BLaER1 (cell line): ENCODE data around the gene ACTR1B.

ENCODE experiments used
- H3K27ac ChIP-seq: shearing (Covaris generic); formaldehyde crosslinking; 2 replicates; pipeline ENCODE4 v1.8.1; 2022
- H3K27me3 ChIP-seq: shearing (Covaris generic); formaldehyde crosslinking; 2 replicates; pipeline ENCODE4 v1.8.1; 2022
- H3K36me3 ChIP-seq: shearing (Covaris generic); formaldehyde crosslinking; 2 replicates; pipeline ENCODE4 v1.8.1; 2022
- H3K4me1 ChIP-seq: shearing (Covaris generic); formaldehyde crosslinking; 2 replicates; pipeline ENCODE4 v1.8.1; 2022
- H3K4me2 ChIP-seq: shearing (Covaris generic); formaldehyde crosslinking; 2 replicates; pipeline ENCODE4 v1.8.1; 2022
- H3K4me3 ChIP-seq: shearing (Covaris generic); formaldehyde crosslinking; 2 replicates; pipeline ENCODE4 v1.8.1; 2022
- H3K9ac ChIP-seq: shearing (Covaris generic); formaldehyde crosslinking; 2 replicates; pipeline ENCODE4 v1.8.1; 2022
- H3K9me3 ChIP-seq: shearing (Covaris generic); formaldehyde crosslinking; 2 replicates; pipeline ENCODE4 v1.8.1; 2022
- H4K20me1 ChIP-seq: shearing (Covaris generic); formaldehyde crosslinking; 2 replicates; pipeline ENCODE4 v1.8.1; 2022
- Cebpa-rat ChIP-seq: shearing (Covaris generic); IDR thresholded peaks from 2 replicates; pipeline ENCODE4 v1.8.1; 2022

The ACTR1B gene

GRCh38 chr2:97660044-97660774 lies 3.6 kb downstream of the ACTR1B start:
- Histone ChIP-seq H3K4me2 (no peak overlapping the region), H3K27me3 (no peaks in the 10 kb centered on the region), H3K27ac (no peak overlapping the region), H3K4me1 (peaks cover 29% of the 10 kb centered on the region), H3K9me3 (no peaks in the 10 kb centered on the region), H3K36me3 (peaks cover 62% of the 10 kb centered on the region), H3K4me3 (no peak overlapping the region), H3K9ac (no peak overlapping the region), H4K20me1 (peaks cover 54% of the 10 kb centered on the region)
- TF ChIP-seq Cebpa-rat, result no peak

DNA sequence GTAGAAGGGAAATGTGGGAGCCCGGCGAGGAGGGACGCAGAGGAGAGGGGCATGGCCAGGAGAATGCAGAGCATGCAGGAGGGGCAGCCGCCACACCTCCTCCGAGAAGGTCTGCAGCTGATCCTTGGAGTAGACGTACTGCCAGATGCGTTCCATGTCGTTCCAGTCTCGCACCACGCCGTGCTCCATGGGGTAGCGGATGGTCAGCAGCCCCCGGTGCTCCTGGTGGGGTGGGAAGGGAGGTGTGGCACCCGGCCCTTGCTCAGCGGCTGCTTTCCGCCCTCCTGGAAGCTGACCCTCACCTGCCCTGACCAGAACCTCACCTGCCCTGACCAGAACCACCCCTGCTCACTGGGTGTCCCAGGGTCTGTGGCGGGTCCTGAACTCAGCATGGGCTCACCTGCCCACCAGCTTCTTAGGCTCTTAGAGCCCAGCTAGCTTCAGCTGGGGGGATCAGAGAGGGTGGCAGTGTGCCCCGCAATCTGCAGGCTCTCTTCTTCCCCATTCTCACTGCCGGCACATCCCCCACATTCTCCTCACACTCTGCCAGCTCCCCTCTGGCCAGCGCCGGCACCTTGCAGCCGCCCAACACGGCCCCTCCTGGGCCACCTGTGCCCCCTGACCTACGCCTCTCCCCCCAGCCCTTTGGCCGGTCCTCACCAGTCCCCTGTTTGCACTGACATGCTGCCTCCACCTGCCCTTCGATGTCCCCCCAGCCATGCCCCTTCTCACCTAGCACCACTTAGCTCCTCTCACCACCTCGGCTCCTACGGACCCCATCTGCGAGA lies 4.4 kb downstream of the ACTR1B start:
- Histone ChIP-seq H3K4me3 (no peak overlapping the region), H3K27ac (no peak overlapping the region), H3K9ac (no peak overlapping the region), H3K4me1 (peaks cover 22% of the 10 kb centered on the region), H3K27me3 (no peaks in the 10 kb centered on the region), H3K9me3 (peaks cover 5% of the 10 kb centered on the region), H3K36me3 (peaks cover 70% of the 10 kb centered on the region), H4K20me1 (peaks cover 54% of the 10 kb centered on the region), H3K4me2 (no peak overlapping the region)
- no peak for TF ChIP-seq Cebpa-rat

GRCh38 chr2:97658691-97659157 lies 5.1 kb downstream of the ACTR1B start:
- H3K27ac ChIP-seq, result no peak overlapping the region
- H3K9me3 ChIP-seq, result peaks cover 12% of the 10 kb centered on the region
- H3K9ac ChIP-seq, result no peak overlapping the region
- no peaks in the 10 kb centered on the region for H3K27me3 ChIP-seq
- peaks cover 54% of the 10 kb centered on the region for H4K20me1 ChIP-seq
- H3K4me2 ChIP-seq, result no peak overlapping the region
- TF ChIP-seq Cebpa-rat, result no peak
- H3K36me3 ChIP-seq, result peaks cover 77% of the 10 kb centered on the region
- no peak overlapping the region for H3K4me3 ChIP-seq
- peaks cover 22% of the 10 kb centered on the region for H3K4me1 ChIP-seq

- Histone ChIP-seq H3K36me3 (peaks cover 82% of the 10 kb centered on the region), H3K9me3 (peaks cover 14% of the 10 kb centered on the region), H4K20me1 (peaks cover 53% of the 10 kb centered on the region), H3K4me1 (peaks cover 21% of the 10 kb centered on the region), H3K4me2 (no peak overlapping the region), H3K27me3 (no peaks in the 10 kb centered on the region), H3K9ac (no peak overlapping the region), H3K4me3 (no peak overlapping the region), H3K27ac (no peak overlapping the region)
- no peak for TF ChIP-seq Cebpa-rat
Observed at GRCh38 chr2:97657986-97658690, 5.7 kb downstream of the ACTR1B start.

DNA sequence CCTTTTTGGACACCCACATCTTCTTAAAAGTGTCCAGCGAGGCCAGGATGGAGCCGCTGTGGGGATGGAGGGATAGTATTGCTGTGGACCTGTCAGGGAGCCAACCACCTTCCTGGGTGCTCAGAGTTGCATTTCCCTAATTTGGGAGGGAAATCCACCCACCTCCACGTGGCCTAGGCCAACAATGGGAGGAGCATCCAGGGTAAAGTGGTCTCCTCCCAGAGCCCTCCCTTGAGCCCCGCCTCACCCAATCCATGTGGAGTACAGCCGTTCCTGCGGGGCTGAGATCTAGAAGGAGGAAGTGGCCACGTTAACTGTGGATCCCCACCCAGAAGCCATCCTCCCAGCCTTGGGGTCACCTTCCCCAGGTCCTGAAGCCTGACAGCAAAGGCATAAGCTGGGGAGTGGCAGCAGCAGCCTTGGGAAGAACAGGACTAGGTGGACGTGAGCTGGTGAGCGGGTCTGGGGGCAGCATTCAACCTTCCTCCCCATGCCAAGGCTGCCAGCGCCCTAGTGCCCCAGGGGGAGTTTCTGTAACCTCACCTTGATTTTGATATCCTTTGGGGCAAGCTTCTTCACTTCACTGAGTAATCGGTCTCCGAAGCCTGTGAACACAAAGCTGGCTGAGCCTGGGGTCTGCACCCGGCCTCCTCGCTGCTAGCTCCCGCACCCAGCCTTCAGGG lies 6.8 kb downstream of the ACTR1B start:
- TF ChIP-seq Cebpa-rat, result no peak
- Histone ChIP-seq H3K36me3 (peaks cover 89% of the 10 kb centered on the region), H4K20me1 (peaks cover 42% of the 10 kb centered on the region), H3K4me2 (no peak overlapping the region), H3K4me1 (peaks cover 10% of the 10 kb centered on the region), H3K4me3 (no peak overlapping the region), H3K9ac (no peak overlapping the region), H3K9me3 (peaks cover 14% of the 10 kb centered on the region), H3K27ac (no peak overlapping the region), H3K27me3 (no peaks in the 10 kb centered on the region)

DNA sequence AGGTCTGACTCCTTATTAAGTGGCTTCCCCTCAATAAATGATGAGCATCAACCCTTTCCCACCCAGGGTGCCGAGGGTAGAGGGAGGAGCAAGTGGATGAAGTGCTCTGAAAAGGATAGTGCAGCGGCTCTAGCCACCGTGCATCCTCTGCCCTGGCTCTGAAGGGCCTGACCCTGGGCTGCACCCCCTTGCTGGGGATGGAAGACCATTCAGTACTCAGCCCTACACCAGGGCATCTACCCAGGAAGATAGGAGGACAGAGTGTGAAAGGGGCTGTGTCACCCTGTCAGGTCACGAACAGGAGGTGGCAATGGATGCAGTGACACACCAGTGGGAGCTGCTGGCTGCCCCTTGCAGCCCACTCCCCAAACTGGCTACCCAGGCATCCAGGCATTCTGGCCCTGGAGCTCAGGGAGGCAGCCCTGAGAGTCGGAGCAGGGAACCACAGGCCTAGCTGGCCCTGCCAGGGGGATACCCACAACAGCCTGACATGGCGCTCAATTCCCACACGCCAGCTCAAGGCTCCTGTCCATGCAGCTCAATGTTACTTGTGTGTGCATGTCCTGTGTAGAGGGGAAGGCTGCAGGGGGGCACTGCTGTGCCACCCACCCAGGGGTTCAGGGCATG lies 7.6 kb downstream of the ACTR1B start:
- Histone ChIP-seq H3K36me3 (peaks cover 89% of the 10 kb centered on the region), H3K4me2 (no peak overlapping the region), H3K9me3 (peaks cover 14% of the 10 kb centered on the region), H3K9ac (no peak overlapping the region), H3K4me3 (no peak overlapping the region), H4K20me1 (peaks cover 34% of the 10 kb centered on the region), H3K27me3 (no peaks in the 10 kb centered on the region), H3K27ac (no peak overlapping the region), H3K4me1 (peaks cover 2% of the 10 kb centered on the region)
- no peak for TF ChIP-seq Cebpa-rat

DNA sequence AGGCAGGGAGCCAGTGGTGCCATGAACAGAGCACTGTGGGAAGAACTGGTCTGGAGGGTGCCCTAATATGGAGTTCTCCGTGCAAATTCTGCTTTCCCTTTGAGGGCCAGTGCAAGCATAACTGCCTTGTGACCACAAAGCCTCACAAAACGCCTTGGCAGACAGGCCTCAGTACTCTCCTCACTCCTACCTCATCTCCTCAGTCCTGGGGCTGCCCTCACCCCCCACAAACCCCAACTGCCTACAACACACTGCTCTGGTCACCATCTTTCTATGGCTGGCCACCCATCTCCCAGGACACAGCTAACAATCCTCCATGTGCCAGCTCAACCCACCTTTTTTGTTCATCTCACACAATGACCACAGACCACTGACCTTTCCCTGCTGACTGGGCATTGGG lies 9.1 kb downstream of the ACTR1B start:
- H3K27me3 ChIP-seq, result no peaks in the 10 kb centered on the region
- no peak for TF ChIP-seq Cebpa-rat
- peaks cover 19% of the 10 kb centered on the region for H4K20me1 ChIP-seq
- no peaks in the 10 kb centered on the region for H3K4me1 ChIP-seq
- H3K9ac ChIP-seq, result no peak overlapping the region
- no peak overlapping the region for H3K4me3 ChIP-seq
- H3K36me3 ChIP-seq, result peaks cover 89% of the 10 kb centered on the region
- H3K9me3 ChIP-seq, result peaks cover 14% of the 10 kb centered on the region
- H3K4me2 ChIP-seq, result no peak overlapping the region
- no peak overlapping the region for H3K27ac ChIP-seq

DNA sequence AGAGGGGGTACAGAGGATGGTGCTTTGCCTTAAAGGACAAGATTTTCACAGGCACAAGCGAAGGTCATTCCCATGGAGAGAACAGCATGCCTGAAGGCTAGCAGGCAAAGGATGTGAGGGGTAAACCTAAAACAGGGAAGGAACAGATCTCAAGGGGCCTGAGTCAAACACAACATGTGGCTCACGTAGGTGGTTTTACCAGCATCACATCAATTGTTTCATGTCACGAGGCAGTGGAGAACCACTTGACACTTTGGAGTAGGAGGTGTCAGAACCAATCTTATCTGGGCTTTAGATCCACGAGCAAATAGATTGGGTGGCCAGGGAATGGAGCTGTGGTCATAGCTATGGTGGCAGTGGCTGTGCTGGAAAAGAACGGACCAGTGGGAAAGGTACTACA lies 9.5 kb downstream of the ACTR1B start:
- no peaks in the 10 kb centered on the region for H3K4me1 ChIP-seq
- no peaks in the 10 kb centered on the region for H3K27me3 ChIP-seq
- H3K27ac ChIP-seq, result no peak overlapping the region
- H3K9ac ChIP-seq, result no peak overlapping the region
- peaks cover 89% of the 10 kb centered on the region for H3K36me3 ChIP-seq
- TF ChIP-seq Cebpa-rat, result no peak
- peaks cover 14% of the 10 kb centered on the region for H3K9me3 ChIP-seq
- no peak overlapping the region for H3K4me3 ChIP-seq
- H4K20me1 ChIP-seq, result peaks cover 15% of the 10 kb centered on the region
- H3K4me2 ChIP-seq, result no peak overlapping the region

DNA sequence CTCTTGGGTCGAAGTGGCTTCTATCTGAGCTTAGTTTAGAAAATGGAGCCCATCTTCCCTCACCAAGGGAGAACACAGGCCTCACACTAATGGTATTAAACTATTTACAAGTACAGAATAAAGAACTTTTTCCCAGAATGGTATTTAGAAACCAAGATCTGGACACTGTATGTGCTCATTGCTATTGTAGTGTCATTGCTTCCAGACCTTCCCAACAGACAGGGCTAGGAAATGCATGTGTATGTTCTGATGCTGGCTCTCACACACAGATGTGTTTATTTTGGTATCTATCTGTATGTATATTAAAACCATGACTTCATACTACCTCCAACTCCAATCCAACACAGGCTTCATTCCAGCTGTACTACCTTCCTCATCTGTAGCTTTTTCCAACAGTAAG lies 10.0 kb downstream of the ACTR1B start:
- H4K20me1 ChIP-seq, result peaks cover 10% of the 10 kb centered on the region
- no peak overlapping the region for H3K9ac ChIP-seq
- peaks cover 89% of the 10 kb centered on the region for H3K36me3 ChIP-seq
- H3K4me3 ChIP-seq, result no peak overlapping the region
- H3K27me3 ChIP-seq, result no peaks in the 10 kb centered on the region
- no peak for TF ChIP-seq Cebpa-rat
- peaks cover 14% of the 10 kb centered on the region for H3K9me3 ChIP-seq
- no peaks in the 10 kb centered on the region for H3K4me1 ChIP-seq
- H3K27ac ChIP-seq, result no peak overlapping the region
- H3K4me2 ChIP-seq, result no peak overlapping the region
